HepG2 (cell line): ENCODE measurements around the gene CNP. TPM values are rescaled to one million over a fixed set of nuclear protein-coding genes. Genes with fewer than 3 reads are reported as not detected.
A peak's percentile ranks its signal among the peaks of the same experiment; 100 is the strongest.

Experiments
- ATAC-seq: fragments of 200-7000 bp; cut with Tn5 transposase; 3 replicates; pipeline ENCODE4 v1.9.1; 2020; ENCODE audit warnings: mild to moderate bottlenecking, moderate library complexity
- BruUV-seq: library from RNA; stranded (reverse); fragments of 400-500 nt; replicated peaks from 2 replicates; lab custom pipeline; 2021; lab: Mats Ljungman, UMichigan
- CTCF ChIA-PET: fragments of 300-600 bp; formaldehyde crosslinking; extraction: SDS; loops from one replicate; lab custom pipeline; 2021; ENCODE audit warnings: low total read pairs, inconsistent platforms, low intra/inter-chr PET ratio; lab: Yijun Ruan, JAX
- POLR2A ChIA-PET: fragments of 350-600 bp; sonication (Branson Sonifier 250); formaldehyde crosslinking; loops from one replicate; lab custom pipeline; 2020; ENCODE audit warnings: antibody characterized with exemption, inconsistent platforms; lab: Yijun Ruan, JAX
- DNase-seq: peaks from one replicate; pipeline ENCODE4 v3.0.0-alpha.2; 2015; ENCODE audit warnings: low spot score
- FAIRE-seq: peaks from 3 replicates; lab custom pipeline; 2011; peaks lifted over from hg19 to GRCh38; lab: Jason Lieb, UNC
- H2AFZ ChIP-seq: one replicate; pipeline ENCODE4 v1.6.1; 2011; ENCODE audit warnings: low read length, inconsistent platforms
- H3K27ac ChIP-seq: fragments of 300-600 bp; 3 replicates; pipeline ENCODE4 v1.8.0; 2011; ENCODE audit warnings: mixed run types, mild to moderate bottlenecking, mixed read lengths, low read length, inconsistent platforms; ENCODE audit not compliant: insufficient read depth; ENCODE audit errors: extremely low read length
- H3K27me3 ChIP-seq, 2 experiments: fragments of 200-600 bp in 1 of 2; 2 replicates in 1 of 2; 3 replicates in 1 of 2; pipeline versions ENCODE4 v1.6.0 to v1.8.0; 2011; ENCODE audit warnings: low read length in 2 of 2, mild to moderate bottlenecking in 2 of 2, moderate library complexity in 2 of 2, inconsistent platforms in 1 of 2; ENCODE audit not compliant: insufficient read depth in 2 of 2, control insufficient read depth in 1 of 2
- H3K36me3 ChIP-seq, 2 experiments: fragments of 200-600 bp in 1 of 2; replicated peaks in 1 of 2; 2 replicates in 1 of 2; 3 replicates in 1 of 2; pipeline versions ENCODE4 v1.5.1 to v1.8.0; 2011; ENCODE audit warnings: low read length in 2 of 2, inconsistent platforms in 1 of 2; ENCODE audit not compliant: insufficient read depth in 2 of 2, control insufficient read depth in 1 of 2
- H3K4me1 ChIP-seq: 2 replicates; pipeline ENCODE4 v1.5.1; 2012; ENCODE audit warnings: low read length, inconsistent platforms; ENCODE audit not compliant: insufficient read depth
- H3K4me2 ChIP-seq: 2 replicates; pipeline ENCODE4 v1.6.0; 2011; ENCODE audit warnings: low read depth, low read length, inconsistent platforms
- H3K4me3 ChIP-seq, 3 experiments: fragments of 200-600 bp in 1 of 3; sonication (generic), shearing (Covaris generic) in 1 of 3; replicated peaks in 1 of 3; 2 replicates each; pipeline ENCODE4 v1.5.1; 2011 to 2016; ENCODE audit warnings: low read length in 3 of 3, inconsistent platforms in 2 of 3, low read depth in 2 of 3, mild to moderate bottlenecking in 2 of 3, control low read depth in 1 of 3, mixed read lengths in 1 of 3; ENCODE audit not compliant: insufficient read depth in 1 of 3
- H3K79me2 ChIP-seq: one replicate; pipeline ENCODE4 v1.6.1; 2011; ENCODE audit warnings: low read length, inconsistent platforms; ENCODE audit not compliant: insufficient read depth
- H3K9ac ChIP-seq: 2 replicates; pipeline ENCODE4 v1.6.0; 2011; ENCODE audit warnings: mild to moderate bottlenecking, low read depth, low read length, inconsistent platforms; ENCODE audit not compliant: insufficient read depth
- H3K9me3 ChIP-seq: 2 replicates; pipeline ENCODE4 v1.5.1; 2012; ENCODE audit warnings: mild to moderate bottlenecking, low read length
- H4K20me1 ChIP-seq: 2 replicates; pipeline ENCODE4 v1.6.0; 2011; ENCODE audit warnings: inconsistent platforms, mild to moderate bottlenecking, low read length, moderate library complexity; ENCODE audit not compliant: insufficient read depth
- AGO2 ChIP-seq: fragments of 200-400 bp; formaldehyde crosslinking; optimal IDR thresholded peaks from 2 replicates; pipeline ENCODE3; 2017; ENCODE audit warnings: mild to moderate bottlenecking, low read depth, low read length, moderate library complexity
- AHDC1 ChIP-seq: sonication (generic); formaldehyde crosslinking; IDR thresholded peaks from 2 replicates; pipeline ENCODE4 v1.5.1; 2020; ENCODE audit warnings: mild to moderate bottlenecking, missing genetic modification reagents, borderline replicate concordance
- FIP1L1 ChIP-seq: fragments of 200-400 bp; formaldehyde crosslinking; IDR thresholded peaks from 2 replicates; pipeline ENCODE4 v1.6.1; 2018; ENCODE audit warnings: low read depth, mild to moderate bottlenecking, low read length, moderate library complexity, borderline replicate concordance; ENCODE audit not compliant: insufficient read depth
- GABPB1 ChIP-seq: IDR thresholded peaks from 2 replicates; pipeline ENCODE4 v1.6.1; 2016; ENCODE audit warnings: mild to moderate bottlenecking, missing genetic modification reagents, moderate library complexity, missing compliant biosample characterization
- GRHL1 ChIP-seq: sonication (generic); formaldehyde crosslinking; conservative IDR thresholded peaks from 2 replicates; pipeline ENCODE4 v1.8.0; 2022; ENCODE audit warnings: missing genetic modification reagents
- PAF1 ChIP-seq: IDR thresholded peaks from 2 replicates; pipeline ENCODE4 v1.6.1; 2016; ENCODE audit warnings: missing genetic modification reagents, missing compliant biosample characterization
- SP1 ChIP-seq, 2 experiments: fragments of 450-650 bp in 1 of 2; sonication (generic) in 1 of 2; formaldehyde crosslinking in 1 of 2; IDR thresholded peaks; 2 replicates each; pipeline versions ENCODE4 v1.4.0 to v1.6.1; 2016 to 2020; ENCODE audit warnings: missing genetic modification reagents in 1 of 2
- SP2 ChIP-seq: sonication (generic); formaldehyde crosslinking; IDR thresholded peaks from 2 replicates; pipeline ENCODE4 v1.5.1; 2020; ENCODE audit warnings: mild to moderate bottlenecking, missing genetic modification reagents
- ZBTB46 ChIP-seq: sonication (generic); formaldehyde crosslinking; IDR thresholded peaks from 2 replicates; pipeline ENCODE4 v1.4.0; 2020; ENCODE audit warnings: mild to moderate bottlenecking, missing genetic modification reagents, borderline replicate concordance
- ZNF225 ChIP-seq: sonication (generic); formaldehyde crosslinking; IDR thresholded peaks from 2 replicates; pipeline ENCODE4 v1.4.0; 2020; ENCODE audit warnings: mild to moderate bottlenecking, missing genetic modification reagents
- ZNF746 ChIP-seq: sonication (generic); formaldehyde crosslinking; IDR thresholded peaks from 2 replicates; pipeline ENCODE4 v1.8.0; 2022; ENCODE audit warnings: mild to moderate bottlenecking, missing genetic modification reagents
- WGBS: methylation state at CpG from one replicate; pipeline ENCODE4 v1.1.6; 2017; ENCODE audit warnings: low lambda C conversion rate; 5-methylcytosine and 5-hydroxymethylcytosine counted together
- in situ Hi-C: cut with HindIII; loops from 2 replicates; pipeline ENCODE4 v1.10.0; 2017; ENCODE audit warnings: low pct_unique_long_range_greater_than_20kb; ENCODE audit not compliant: extremely low pct_ligation_motif_present
- intact Hi-C: fragments of 100-400 bp; cut with micrococcal nuclease; formaldehyde crosslinking; loops from one replicate; pipeline ENCODE4 v1.10.0; 2022; ENCODE audit not compliant: unreplicated experiment
- polyA plus RNA-seq, 8 experiments: library from polyadenylated mRNA; depleted of rRNA in 3 of 8; stranded (reverse) in 7 of 8; unstranded in 1 of 8; fragments of >200 nt; fragmentation: Illumina TruSeq in 4 of 8; extraction: Trizol in 4 of 8; gene quantifications; 2 replicates each; pipeline versions ENCODE4 v1.2.1 to v1.2.3, GENCODE V29; 2011 to 2016; ENCODE audit warnings: low read depth in 4 of 8, missing spikeins in 1 of 8, mixed read lengths in 1 of 8; ENCODE audit not compliant: insufficient read depth in 1 of 8
- total RNA-seq, 5 experiments: library from RNA; depleted of rRNA; stranded (reverse); fragments of >200 nt; fragmentation: Illumina TruSeq; extraction: Trizol; gene quantifications; 2 replicates each; pipeline ENCODE4 v1.2.3, GENCODE V29; 2016; ENCODE audit warnings: low read depth in 1 of 5

Gene CNP
- total and polyA plus RNA-seq, 2 of the 13 experiments (the other 11 are each of a cell fraction or from before 2014, with no cell fraction given): 97.2 to 161 TPM

- TF ChIP-seq ZNF225 (CRISPR knock-in tag): no peak
These were observed 8.1 kb downstream of the CNP start (continued) for GRCh38 chr17:41974658-41975057.

GRCh38 chr17:41975099-41976083 is 8.8 kb downstream of the CNP start:
- intact Hi-C loops (no loop called here), in situ Hi-C loops (no loop called here)
- Histone ChIP-seq H3K4me2 (no peak overlapping the region), H3K36me3 (peaks cover 50 to 78% of the 10 kb centered on the region in 2 experiments), H4K20me1 (peaks cover 12% of the 10 kb centered on the region; the same call in 1 of the 2 replicates), H3K79me2 (peaks cover 6% of the 10 kb centered on the region), H3K9me3 (no peaks in the 10 kb centered on the region), H3K27ac (no peak overlapping the region), H3K9ac (no peak overlapping the region), H3K27me3 (no peaks in the 10 kb centered on the region), H3K4me1 (peaks cover 12% of the 10 kb centered on the region), H2AFZ (no peak overlapping the region), H3K4me3 (no peak overlapping the region)
- POLR2A ChIA-PET: interaction anchor here (0.7 to 4.1 kb wide), 12 partner anchors 9 to 287 kb away, joined by 3 to 38 read pairs (median 5); partner anchors contain the start of genes CNP, DNAJC7, EIF1 and JUP
- no TSS peak for BruUV-seq
- DNase-seq: no peak
- no peak for FAIRE-seq
- CTCF ChIA-PET: no interaction called here
- peak; percentile 13 for ATAC-seq
- WGBS: 94% methylated on average over 9 of the region's 9 CpGs
- TF ChIP-seq ZNF746 (CRISPR knock-in tag) (no peak), SP2 (CRISPR knock-in tag) (no peak), GRHL1 (CRISPR knock-in tag) (no peak), SP1 (IDR thresholded peaks at IDR 0.05) (no peak), SP1 (CRISPR knock-in tag; IDR thresholded peaks at IDR 0.05) (no peak), FIP1L1 (0 out of 2 replicates have a peak, but pooled peaks have one; percentile 24), ZBTB46 (CRISPR knock-in tag) (no peak), PAF1 (CRISPR knock-in tag) (peak; percentile 53; the same call in 1 of the 2 replicates), AHDC1 (CRISPR knock-in tag) (no peak), GABPB1 (CRISPR knock-in tag) (no peak), AGO2 (peak; percentile 59)
